Measurements from ENCODE around the gene FFAR3. TPM values are rescaled to one million over a fixed set of nuclear protein-coding genes. Genes with fewer than 3 reads are reported as not detected.

Gene FFAR3
- total RNA-seq, 1 donor from 2014 or later = 0.16 TPM

DNA sequence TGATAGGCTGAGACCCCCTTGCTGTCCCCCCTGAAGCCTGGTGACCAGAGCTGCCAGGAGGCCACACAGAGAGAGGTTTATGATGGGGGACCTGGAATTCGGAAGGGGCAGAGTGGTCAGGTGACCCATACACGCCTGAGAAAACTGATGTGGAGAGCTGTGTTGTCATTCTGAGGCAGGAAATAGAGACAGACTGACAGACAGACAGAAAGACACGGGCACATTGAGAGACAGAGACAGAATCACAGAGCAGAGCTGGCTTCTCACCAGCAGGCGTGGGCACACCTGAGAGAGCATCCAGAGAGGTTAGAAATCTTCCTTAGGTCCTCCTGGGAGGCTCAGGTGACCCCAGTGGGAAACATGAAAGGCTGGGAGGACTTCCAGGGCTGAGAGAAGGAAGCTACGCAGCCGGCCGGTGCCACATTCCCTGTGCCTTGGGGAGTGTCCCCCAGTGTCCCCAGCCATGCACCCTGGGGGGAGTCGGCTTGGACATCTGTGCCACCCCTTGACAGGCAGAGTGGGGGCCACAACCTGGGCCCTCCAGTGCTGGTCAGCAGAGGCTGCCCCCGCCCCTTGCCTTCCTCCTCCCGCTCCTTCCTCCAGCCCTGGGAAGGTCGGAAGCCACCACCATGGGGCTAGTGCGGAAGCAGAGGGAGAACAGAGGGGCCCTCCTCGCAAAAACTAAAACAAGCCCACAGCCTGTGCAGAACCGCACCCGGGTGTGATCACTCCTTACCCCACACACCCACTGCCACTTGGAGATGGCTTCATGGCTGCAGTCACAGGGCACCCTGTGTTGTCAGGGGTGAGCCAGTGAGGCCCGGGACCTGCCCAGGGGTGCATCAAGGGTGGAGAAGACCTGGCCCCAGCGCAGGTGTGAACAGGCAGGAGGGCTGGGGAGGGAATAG is 8.4 kb upstream of the FFAR3 start:
- POLR2A ChIA-PET = interaction anchor here (0.6 to 11.2 kb wide), 16 partner anchors 9 to 283 kb away, joined by 3 to 645 read pairs (median 7); partner anchors contain the start of genes CD22 and USF2
- Mint-ChIP-seq H3K9me3 (no peaks in the 10 kb centered on the region), H3K27me3 (peaks cover 2% of the 10 kb centered on the region), H3K36me3 (ENCODE audit: low read depth) (peaks cover 32% of the 10 kb centered on the region), H3K4me1 (peaks cover 68% of the 10 kb centered on the region), H3K27ac (peak overlapping the region; percentile 98), H3K4me3 (peak overlapping the region; percentile 4)
- DNase-seq (no peak), ATAC-seq (ENCODE audit: low read depth) (no peak)
- CTCF ChIA-PET = interaction anchor here (0.7 to 4.8 kb wide), 5 partner anchors 18 to 145 kb away, joined by 3 to 37 read pairs (median 12); no protein-coding TSS in a partner anchor
- intact Hi-C loops (cut with micrococcal nuclease) = loop anchor here (5.0 to 10.0 kb wide), 2 partner anchors 285 to 362 kb away; no protein-coding TSS in a partner anchor
- no peak for TF ChIP-seq CTCF (IDR thresholded peaks at IDR 0.05)

GRCh38 chr19:35350591-35350990 is 7.7 kb upstream of the FFAR3 start:
- Mint-ChIP-seq H3K27ac (no peak overlapping the region), H3K27me3 (peaks cover 2% of the 10 kb centered on the region), H3K4me3 (no peak overlapping the region), H3K36me3 (ENCODE audit: low read depth) (peaks cover 25% of the 10 kb centered on the region), H3K9me3 (no peaks in the 10 kb centered on the region), H3K4me1 (peaks cover 61% of the 10 kb centered on the region)
- DNase-seq (no peak), ATAC-seq (ENCODE audit: low read depth) (no peak)
- intact Hi-C loops (cut with micrococcal nuclease) = no loop called here
- ChIA-PET POLR2A (interaction anchor here (0.6 to 11.2 kb wide), 8 partner anchors 19 to 179 kb away, joined by 3 to 645 read pairs (median 38); partner anchors contain the start of gene CD22), CTCF (interaction anchor here (1.1 to 4.8 kb wide), 3 partner anchors 19 to 145 kb away, joined by 4 to 37 read pairs (median 27); no protein-coding TSS in a partner anchor)
- no peak for TF ChIP-seq CTCF (IDR thresholded peaks at IDR 0.05)

- ChIA-PET CTCF (interaction anchor here (1.0 to 4.8 kb wide), 9 partner anchors 18 to 144 kb away, joined by 3 to 99 read pairs (median 12); no protein-coding TSS in a partner anchor), POLR2A (interaction anchor here (0.5 to 11.2 kb wide), 10 partner anchors 20 to 143 kb away, joined by 3 to 645 read pairs (median 12); partner anchors contain the start of genes CD22 and HAMP)
- peaks cover 51% of the 10 kb centered on the region for H3K4me1 Mint-ChIP-seq
- ATAC-seq (ENCODE audit: low read depth) (no peak), DNase-seq (no peak)
- intact Hi-C loops (cut with micrococcal nuclease) = loop anchor here (1.0 to 2.0 kb wide), 5 partner anchors 23 to 241 kb away; no protein-coding TSS in a partner anchor
- no peak overlapping the region for H3K4me3 Mint-ChIP-seq
- no peak for TF ChIP-seq CTCF (IDR thresholded peaks at IDR 0.05)
- peaks cover under 1% of the 10 kb centered on the region for H3K27me3 Mint-ChIP-seq
- peaks cover 15% of the 10 kb centered on the region for H3K36me3 Mint-ChIP-seq (ENCODE audit: low read depth)
- H3K9me3 Mint-ChIP-seq = no peaks in the 10 kb centered on the region
- no peak overlapping the region for H3K27ac Mint-ChIP-seq
These were observed 6.7 kb upstream of the FFAR3 start for GRCh38 chr19:35351411-35352176.

DNA sequence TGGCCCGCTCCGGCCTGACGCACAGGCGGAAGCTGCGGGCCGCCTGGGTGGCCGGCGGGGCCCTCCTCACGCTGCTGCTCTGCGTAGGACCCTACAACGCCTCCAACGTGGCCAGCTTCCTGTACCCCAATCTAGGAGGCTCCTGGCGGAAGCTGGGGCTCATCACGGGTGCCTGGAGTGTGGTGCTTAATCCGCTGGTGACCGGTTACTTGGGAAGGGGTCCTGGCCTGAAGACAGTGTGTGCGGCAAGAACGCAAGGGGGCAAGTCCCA is 6.1 kb upstream of the FFAR3 start:
- Mint-ChIP-seq H3K27me3 (no peaks in the 10 kb centered on the region), H3K36me3 (ENCODE audit: low read depth) (peaks cover 10% of the 10 kb centered on the region), H3K4me3 (no peak overlapping the region), H3K4me1 (peaks cover 46% of the 10 kb centered on the region), H3K27ac (no peak overlapping the region), H3K9me3 (no peaks in the 10 kb centered on the region)
- no peak for DNase-seq
- ChIA-PET CTCF (interaction anchor here (1.0 to 4.3 kb wide), 13 partner anchors 12 to 158 kb away, joined by 3 to 99 read pairs (median 9); partner anchors contain the start of gene USF2), POLR2A (interaction anchor here (0.8 to 11.2 kb wide), 8 partner anchors 21 to 143 kb away, joined by 3 to 645 read pairs (median 7); partner anchors contain the start of genes CD22 and HAMP)
- intact Hi-C loops (cut with micrococcal nuclease) = loop anchor here (1.0 to 2.0 kb wide), 5 partner anchors 23 to 240 kb away; no protein-coding TSS in a partner anchor
- TF ChIP-seq CTCF (IDR thresholded peaks at IDR 0.05) = no peak
- no peak for ATAC-seq (ENCODE audit: low read depth)
